Measurements from ENCODE around the gene NUTM2D.
"Not testable (repeated sequence)": the region's sequence is repeated elsewhere in the genome, so short reads cannot be mapped to it uniquely, and the experiment has no call there.

The NUTM2D gene, protein sequence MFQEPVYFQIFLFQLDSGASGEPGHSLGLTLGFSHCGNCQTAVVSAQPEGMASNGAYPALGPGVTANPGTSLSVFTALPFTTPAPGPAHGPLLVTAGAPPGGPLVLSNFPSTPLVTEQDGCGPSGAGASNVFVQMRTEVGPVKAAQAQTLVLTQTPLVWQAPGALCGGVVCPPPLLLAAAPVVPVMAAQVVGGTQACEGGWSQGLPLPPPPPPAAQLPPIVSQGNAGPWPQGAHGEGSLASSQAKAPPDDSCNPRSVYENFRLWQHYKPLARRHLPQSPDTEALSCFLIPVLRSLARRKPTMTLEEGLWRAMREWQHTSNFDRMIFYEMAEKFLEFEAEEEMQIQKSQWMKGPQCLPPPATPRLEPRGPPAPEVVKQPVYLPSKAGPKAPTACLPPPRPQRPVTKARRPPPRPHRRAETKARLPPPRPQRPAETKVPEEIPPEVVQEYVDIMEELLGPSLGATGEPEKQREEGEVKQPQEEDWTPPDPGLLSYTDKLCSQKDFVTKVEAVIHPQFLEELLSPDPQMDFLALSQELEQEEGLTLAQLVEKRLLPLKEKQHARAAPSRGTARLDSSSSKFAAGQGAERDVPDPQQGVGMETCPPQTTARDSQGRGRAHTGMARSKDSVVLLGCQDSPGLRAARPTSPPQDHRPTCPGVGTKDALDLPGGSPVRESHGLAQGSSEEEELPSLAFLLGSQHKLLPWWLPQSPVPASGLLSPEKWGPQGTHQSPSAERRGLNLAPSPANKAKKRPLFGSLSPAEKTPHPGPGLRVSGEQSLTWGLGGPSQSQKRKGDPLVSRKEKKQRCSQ

DNA sequence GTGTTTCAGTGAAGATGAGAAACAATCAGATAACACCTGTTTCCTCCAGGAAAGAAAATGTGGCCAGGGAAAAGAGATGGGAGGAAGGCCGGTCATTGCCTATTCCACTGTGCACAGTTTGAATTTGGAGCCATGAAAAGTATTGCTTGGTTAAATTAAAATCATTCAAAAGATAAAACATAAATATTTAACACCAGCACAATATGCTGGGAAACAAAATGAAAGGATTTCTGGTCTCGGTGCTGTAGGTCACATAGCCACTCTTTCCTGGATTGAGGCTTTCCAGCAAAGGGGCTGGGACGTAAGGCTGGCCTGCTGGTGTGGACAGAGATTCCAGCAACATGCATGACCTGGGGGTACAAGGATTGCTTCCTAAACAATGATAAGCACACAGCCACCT, at the start of gene NUTM2D:
NUTM2D (plus strand) TSS at position 301 of the 400 bp plus-strand sequence. CDS start 522 bp downstream, outside the sequence.
- DNase-seq: not testable (repeated sequence)

DNA sequence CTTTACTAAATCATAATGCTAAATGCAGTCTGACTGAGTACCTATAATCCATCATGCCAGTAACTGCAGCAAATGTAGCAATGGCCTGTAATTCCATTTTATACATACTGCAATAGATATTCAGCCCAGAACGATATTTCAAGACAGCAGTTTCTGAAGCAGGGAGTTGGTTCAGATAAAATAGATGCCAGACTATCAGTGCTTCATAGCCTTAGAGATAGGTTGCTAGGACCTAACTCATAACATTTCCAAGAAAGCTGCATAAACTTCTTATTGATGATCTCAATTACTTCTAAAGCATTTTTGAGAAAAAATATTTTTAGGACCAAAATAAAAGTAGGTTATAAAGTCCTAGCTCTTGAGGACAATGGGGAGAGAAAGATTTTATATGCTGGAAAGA, 48.8 kb upstream of the NUTM2D start:
- not testable (repeated sequence) for DNase-seq

DNA sequence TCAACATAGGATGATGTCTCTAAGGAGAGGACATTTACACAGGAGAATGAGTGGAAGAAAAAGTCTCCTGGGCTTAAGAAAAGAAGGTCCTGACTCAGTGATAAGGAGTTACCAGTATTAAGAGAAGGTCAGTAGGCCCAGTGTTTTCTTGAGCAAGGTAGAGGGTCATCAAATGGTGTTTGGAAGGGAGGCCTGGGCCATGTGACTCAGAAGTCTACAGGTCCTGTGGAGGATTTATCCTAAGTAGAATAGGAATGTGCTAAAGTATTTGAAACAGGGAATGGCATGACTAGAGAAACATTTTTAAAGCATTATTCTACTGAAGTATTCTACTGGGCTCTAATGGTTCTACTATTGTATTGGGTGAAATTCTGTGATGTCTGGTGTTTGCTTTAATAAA, 47.9 kb upstream of the NUTM2D start:
- DNase-seq: not testable (repeated sequence)

DNA sequence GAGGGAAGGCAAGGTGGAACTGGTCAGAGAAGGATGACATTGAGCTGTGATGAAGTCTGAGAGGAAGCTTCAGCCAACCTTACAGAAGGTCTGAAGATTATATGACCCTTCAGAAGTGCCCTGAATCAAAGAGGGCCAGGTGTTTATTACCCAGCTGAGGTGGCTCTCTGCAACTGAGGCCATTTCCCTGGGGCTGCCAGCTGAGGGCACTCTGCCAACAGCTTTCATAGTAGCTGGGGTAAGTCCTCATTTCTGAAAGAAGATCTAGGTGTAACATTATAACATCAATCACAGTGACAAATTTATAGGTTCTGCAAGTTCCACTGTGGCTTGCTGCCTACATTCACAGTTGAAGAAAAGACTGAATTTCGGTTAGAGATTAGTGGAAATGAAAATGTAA, 46.0 kb upstream of the NUTM2D start:
- not testable (repeated sequence) for DNase-seq

DNA sequence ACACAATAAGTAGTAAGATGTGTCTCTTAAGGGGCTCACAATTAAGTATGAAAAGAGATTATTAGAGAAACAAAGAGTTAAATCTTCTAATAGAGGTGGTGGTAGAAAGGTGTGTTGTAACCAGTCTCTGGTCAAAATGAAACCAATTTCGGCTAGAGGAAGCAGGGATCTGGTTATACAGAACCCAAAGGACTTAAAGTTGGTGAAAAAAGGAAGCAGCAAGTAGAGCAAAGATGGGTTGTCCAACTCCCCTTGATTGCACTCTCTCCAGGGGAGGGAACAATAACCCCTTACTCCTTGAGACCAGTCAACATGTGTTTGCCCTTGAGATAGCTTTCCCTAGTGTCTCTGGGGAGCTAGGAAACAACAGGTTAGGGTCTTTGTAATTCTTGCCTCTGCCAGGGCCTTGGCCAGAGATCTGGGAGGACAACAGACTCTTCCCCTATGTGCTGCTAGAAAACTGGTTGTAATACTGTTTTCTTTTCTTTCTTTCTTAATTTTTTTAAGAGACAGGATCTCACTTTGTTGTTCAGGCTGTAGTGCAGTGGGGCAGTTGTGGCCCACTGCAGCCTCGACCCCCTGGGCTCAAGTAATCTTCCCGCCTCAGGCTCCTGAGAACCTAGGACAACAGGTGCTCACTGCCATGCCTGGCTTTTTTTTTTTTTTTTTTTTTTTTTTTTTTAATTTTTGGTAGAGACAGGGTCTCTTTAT, 43.7 kb upstream of the NUTM2D start:
- not testable (repeated sequence) for DNase-seq

DNA sequence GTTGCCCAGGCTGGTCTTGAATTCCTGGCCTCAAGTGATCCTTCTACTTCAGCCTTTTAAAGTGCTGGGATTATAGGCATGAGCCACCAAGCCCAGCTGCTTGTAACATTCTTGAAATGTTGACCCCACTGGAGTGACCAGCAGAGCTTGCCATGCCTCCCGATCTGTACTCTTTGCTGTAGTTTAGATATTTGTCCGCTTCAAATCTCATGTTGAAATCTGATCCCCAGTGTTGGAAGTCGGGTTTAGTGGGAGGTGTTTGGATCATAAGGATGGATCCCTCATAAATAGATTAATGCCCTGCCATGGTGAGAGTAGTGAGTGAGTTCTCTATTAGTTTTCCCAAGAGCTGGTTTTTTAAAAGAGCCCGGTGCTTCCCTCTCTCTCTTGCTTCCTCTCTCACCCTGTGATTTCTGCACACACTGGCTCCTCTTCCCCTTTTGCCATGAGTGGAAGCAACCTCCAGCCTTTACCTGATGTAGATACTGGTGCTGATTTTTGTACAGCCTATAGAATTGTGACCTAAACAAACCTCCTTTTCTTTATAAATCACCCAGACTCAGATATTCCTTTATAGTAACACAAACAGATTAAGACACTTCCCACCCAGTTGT, 43.1 kb upstream of the NUTM2D start:
- DNase-seq: not testable (repeated sequence)

DNA sequence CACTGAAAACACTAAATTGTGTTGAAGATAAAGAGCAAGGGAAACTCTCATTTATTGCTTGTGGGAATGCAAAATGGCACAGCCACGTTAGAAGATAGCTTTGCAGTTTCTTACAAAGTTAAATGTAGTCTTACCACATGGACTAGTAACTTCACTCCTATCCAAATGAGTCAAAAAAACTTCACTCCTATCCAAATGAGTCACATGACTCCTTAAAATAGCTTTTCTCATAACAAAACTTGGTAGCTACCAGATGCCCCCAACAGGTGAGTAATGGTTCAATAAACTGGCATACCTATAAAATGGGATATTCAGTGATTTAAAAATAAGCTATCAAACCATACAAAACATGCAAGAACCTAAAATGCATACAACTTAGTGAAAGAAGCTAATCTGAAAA, 36.0 kb upstream of the NUTM2D start:
- DNase-seq: not testable (repeated sequence)

DNA sequence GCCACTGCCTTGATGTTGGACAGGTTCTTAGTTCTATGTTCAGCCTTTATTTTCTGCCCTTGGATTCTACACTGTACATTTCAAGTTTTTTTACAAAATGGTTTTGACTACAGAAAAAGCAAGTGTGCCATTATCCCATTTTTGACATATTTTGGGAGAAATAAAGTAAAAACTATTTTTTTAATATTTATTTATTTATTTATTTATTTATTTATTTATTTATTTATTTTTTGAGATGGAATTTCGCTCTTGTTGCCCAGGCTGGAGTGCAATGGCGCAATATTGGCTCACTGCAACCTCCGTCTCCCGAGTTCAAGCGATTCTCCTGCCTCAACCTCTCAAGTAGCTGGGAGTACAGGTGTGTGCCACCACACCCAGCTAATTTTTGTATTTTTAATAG, 33.0 kb upstream of the NUTM2D start:
- not testable (repeated sequence) for DNase-seq

DNA sequence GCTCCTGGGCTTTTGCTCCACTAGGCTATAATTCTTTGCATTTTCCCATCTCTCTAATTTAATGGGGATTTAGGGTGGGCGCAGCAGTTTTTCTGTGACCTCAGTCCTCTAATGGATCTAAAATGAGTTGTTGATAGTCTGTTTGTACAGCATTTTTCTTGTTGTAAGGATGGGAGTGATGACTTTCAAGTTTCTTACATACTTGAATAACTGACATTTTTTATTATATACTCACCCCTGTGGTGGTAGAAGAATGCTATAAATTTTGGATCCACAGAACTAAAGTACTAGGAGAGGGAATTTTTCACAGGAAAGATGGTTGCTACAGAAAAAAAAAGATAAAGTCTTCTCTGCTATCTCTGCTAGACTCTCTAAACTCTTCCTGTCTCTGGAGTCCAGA, 29.6 kb upstream of the NUTM2D start:
- DNase-seq: not testable (repeated sequence)

DNA sequence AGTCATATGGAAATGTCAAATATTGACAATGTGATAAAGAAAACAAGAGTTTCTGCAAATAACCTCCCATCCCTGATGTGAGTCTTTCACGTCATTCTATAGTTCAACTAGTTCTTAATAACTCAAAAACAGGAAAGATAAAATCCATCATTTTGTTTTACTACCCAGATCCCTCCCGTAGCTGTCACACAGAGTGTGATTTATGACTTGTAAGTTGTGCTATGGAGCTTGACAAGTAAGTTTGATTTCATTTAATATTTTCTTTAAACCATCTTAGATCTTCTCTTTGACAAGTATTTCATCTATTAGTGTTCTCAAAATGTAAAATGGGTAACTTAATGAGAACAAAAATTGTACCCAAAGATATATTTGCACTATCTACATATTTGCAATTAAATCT, 28.4 kb upstream of the NUTM2D start:
- not testable (repeated sequence) for DNase-seq

DNA sequence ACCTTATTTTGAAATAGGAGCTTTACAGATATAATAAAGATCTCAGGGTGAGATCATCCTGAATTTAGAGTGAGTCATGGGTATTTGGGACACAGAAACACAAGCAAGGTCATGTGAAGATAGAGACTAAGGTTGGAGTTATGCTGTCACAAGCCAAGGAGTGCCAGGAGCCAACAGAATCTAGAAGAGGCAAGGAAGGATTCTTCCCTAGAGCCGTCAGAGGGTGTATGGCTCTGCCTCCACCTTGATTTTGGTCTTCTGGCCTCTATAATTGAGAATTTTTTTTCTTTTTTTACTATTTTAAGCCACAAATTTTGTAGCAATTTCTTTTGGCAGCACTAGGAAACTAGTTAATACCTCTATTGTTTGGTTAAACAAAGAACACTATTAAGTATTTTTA, 24.9 kb upstream of the NUTM2D start:
- not testable (repeated sequence) for DNase-seq

DNA sequence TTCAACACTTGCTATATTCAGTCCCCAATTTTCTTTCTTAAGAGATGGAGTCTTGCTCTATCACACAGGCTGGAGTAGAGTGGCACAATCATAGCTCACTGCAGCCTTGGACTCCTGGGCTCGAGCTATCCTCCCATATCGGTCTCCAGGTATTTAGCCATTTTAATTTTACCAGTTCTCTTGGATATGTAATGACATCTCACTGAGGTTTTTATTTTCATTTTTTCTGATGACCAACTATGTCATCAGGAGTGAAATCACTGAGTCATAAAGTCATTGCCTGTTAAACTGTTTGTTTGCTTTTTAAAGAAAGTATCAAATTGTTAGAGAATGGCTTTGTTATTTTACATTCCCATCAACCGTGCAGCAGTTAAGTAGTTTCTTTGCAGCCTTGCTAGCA, 17.1 kb upstream of the NUTM2D start:
- not testable (repeated sequence) for DNase-seq

DNA sequence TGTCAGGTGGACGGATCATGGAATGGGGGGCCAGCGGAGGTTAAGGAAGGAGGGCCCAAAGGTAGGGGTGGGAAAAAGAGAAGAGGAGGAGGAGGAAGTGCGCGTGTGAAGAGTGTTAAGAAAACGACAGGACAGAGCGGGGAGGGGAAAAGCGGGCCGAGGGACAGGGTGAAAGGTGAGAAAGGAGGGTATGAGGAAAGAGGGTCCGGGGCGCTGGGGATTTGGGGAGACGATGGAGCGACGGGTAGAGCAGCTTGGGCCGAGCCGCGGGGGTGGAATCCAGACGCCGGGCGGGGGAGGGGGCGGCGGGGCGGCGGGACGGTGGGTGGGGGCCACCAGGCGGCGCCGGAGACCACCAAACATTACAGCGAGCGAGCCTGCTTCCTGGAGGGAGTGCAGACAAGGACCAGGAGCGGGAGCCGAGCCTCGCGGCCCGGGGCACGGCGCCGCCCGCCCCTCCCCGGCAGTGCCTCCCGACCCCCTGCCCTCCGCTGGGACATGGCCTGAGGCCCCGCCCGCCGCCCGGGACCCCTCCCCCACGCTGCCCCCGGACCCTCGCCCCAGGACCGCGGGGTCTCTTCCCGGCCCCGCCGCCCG, 15.9 kb upstream of the NUTM2D start:
- DNase-seq: peak; percentile 18

DNA sequence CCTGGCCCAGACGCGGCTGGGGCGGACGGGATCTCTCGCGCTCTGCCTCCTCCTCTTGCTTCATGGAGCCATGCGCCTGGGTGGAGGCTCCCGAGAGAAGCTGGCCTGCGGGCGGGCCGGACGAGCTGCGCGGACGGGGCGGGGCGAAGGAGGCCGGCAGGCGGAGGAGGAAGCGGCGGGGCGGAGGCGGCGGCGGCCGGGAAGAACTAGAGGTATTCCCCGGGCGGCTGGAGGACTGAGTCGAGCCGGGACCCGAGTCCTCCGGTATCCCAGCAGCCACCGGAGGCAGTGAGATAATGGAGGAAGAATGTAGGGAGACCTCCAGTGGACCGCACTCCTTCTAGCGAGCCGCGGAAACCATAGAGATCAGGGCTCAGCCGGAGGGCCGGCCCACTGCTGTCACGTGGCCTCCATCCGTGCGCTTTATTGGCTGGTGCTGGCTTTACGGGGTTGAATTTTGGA, 15.3 kb upstream of the NUTM2D start:
- DNase-seq: peak; percentile 84

DNA sequence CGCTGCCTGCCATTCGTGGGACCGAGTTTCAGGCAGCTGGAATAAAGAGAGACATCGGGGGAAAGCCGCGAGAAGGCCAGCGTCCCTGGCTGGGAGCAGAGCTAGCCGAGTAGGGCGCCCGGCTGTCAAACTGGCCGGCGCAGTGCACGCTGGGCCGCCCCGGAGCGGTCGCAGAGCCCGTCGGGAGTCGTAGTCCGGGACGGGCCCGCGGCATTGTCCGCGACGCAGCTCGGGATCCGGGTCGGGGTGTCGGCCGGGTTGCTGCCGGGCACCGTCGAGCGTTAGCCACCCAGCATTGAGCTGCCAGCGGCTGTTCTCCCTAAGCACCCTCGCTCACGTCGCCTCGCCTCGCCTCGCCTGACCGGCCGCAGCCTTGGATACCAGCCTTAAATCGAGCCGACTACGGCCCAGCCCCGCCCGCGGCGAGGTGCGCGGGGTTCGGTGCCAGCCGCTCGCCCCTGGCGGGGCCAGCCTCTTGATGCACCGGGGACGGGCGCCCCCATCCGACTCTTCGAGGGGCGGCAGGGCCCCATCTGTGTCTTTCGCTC, 14.8 kb upstream of the NUTM2D start:
- peak; percentile 86 for DNase-seq

DNA sequence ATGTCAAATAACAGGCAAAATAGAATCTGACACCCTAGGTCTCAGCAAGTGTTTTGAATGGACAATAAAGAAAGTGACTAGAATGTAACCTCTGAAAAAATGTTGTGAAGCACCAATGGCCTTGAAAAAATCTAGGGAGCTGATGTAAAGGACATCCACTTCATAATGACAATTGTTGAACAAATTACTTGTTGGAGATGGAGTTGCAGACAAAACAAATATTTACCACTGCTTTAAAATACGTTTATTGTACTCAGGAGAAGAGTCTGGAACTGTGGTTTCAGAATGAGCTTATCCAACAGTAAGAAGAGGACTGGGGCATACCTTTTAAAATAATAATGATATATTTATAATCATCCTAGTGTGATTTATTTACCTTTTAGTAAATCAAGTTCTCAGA, 11.8 kb upstream of the NUTM2D start:
- not testable (repeated sequence) for DNase-seq

DNA sequence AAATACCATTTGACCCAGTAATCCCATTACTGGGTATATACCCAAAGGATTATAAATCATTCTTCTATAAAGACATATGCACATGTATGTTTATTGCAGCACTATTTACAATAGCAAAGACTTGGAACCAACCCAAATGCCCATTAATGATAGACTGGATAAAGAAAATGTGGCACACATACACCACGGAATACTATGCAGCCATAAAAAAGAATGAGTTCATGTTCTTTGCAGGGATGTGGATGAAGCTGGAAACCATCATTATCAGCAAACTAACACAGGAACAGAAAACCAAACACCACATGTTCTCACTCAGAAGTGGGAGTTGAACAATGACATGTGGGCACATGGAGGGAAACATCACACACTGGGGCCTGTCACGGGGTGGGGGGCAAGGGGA, 7.4 kb upstream of the NUTM2D start:
- not testable (repeated sequence) for DNase-seq

DNA sequence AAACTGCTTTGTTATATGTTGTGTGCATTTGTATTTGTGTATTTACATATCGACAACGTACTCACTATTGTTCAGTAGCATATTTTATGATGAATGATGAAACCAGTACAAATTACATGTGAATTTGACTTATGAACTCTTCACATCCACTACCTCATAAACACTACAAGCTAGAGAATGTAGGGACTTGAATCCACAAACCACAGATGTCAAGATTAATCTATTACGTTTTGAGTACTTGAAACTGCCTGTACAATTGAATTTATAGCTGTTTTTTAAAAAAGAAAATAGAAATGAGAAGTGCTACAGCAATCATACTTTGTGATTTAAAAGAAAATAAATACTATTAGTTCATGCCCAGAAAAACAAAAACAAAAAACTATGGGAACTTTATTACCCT, 4.7 kb upstream of the NUTM2D start:
- DNase-seq: not testable (repeated sequence)

DNA sequence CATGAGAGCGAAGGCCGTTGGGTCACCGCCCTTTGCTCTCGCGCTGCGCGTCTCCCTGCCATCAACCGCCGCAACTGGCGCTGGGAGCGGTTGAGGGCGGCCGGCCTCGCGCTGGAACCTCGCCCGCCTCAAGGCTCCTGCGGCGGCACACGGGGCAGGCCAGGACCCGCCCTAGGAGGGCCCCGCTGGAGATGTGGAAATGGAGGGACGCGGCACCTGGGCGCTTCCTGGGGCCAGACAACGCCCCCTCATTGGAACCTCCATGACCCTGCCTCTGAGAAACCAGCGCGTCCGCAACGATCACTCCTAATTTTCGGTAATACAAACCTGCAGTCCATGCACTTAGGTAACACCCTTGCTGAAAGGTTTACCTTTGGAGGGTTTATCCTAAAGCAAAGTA, 2.4 kb upstream of the NUTM2D start:
- not testable (repeated sequence) for DNase-seq

DNA sequence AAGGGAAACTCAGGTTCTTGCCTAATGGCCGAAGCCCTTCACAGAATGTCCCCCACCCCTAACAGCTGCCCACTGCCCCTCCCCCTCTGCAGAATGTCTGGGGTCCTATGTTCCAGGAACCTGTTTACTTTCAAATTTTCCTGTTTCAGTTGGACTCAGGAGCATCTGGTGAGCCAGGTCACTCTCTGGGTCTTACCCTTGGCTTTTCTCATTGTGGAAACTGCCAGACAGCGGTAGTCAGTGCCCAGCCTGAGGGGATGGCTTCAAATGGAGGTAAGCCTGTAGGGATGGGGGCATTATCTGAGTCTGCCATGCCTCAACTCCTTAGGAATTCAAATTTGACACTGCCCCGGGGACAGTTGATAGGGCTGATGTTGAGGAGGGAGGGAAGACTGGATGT, 615 bp downstream of the NUTM2D start:
- not testable (repeated sequence) for DNase-seq

DNA sequence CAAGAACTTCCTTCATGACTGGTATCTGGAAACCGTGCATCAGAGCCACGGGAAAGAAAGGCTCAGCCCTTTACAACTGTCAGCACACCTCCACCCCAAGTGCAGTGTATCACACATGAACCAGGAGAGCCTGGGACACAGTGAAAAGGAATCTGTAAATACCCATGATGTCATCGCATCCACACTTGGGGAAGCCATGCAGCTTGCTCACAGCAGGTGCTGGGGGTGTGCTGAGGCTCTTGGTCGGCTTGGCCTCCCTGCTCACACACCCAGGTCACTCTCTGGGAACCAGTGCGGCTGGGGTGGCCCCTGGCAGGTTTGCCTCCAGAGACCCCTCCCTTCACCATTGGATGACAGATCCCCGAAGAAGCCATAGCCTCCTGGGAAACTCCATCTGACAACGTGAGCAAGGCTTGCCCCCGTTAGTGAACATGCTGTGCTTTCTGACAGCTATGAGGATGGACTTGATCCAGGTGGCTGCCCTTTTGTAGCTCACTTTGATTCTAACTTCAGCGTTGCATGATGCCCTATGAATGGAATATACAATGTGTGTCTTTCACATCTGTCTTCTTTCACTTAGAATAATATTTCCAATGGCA, 12.1 kb downstream of the NUTM2D start:
- DNase-seq: not testable (repeated sequence)
